LNCaP clone FGC (cell line): ENCODE data around the gene INPP5A.

ENCODE experiments used
- DNase-seq: peaks from one replicate; pipeline ENCODE4 v3.0.0-alpha.2; 2011; ENCODE audit warnings: low read depth
- H3K4me3 ChIP-seq: 2 replicates; pipeline ENCODE4 v1.5.1; 2011; ENCODE audit warnings: mild to moderate bottlenecking, low read depth, low read length, control low read depth
- CTCF ChIP-seq: IDR thresholded peaks from 2 replicates; pipeline ENCODE4 v1.5.1; 2012; ENCODE audit warnings: mild to moderate bottlenecking; ENCODE audit not compliant: control insufficient read depth, insufficient read depth; ENCODE audit errors: extremely low read depth

INPP5A gene

GRCh38 chr10:132756591-132756990 lies 219.0 kb downstream of the INPP5A start:
- no peak for DNase-seq
- TF ChIP-seq CTCF = no peak
- H3K4me3 ChIP-seq = no peak overlapping the region

GRCh38 chr10:132757171-132757570 lies 219.6 kb downstream of the INPP5A start:
- no peak for DNase-seq

GRCh38 chr10:132758865-132759264 lies 221.3 kb downstream of the INPP5A start:
- no peak overlapping the region for H3K4me3 ChIP-seq
- no peak for DNase-seq
- no peak for TF ChIP-seq CTCF

More at GRCh38 chr10:132757171-132757570, 219.6 kb downstream of the INPP5A start:
- H3K4me3 ChIP-seq = no peak overlapping the region
- TF ChIP-seq CTCF = no peak

GRCh38 chr10:132761395-132762060 lies 223.9 kb downstream of the INPP5A start:
- DNase-seq = no peak
- no peak overlapping the region for H3K4me3 ChIP-seq
- no peak for TF ChIP-seq CTCF

GRCh38 chr10:132762267-132762666 lies 224.7 kb downstream of the INPP5A start:
- no peak for TF ChIP-seq CTCF
- no peak overlapping the region for H3K4me3 ChIP-seq
- no peak for DNase-seq

- H3K4me3 ChIP-seq = no peak overlapping the region
- no peak for DNase-seq
- TF ChIP-seq CTCF = no peak
These were observed 226.0 kb downstream of the INPP5A start for GRCh38 chr10:132763545-132763944.

- no peak for DNase-seq
- no peak for TF ChIP-seq CTCF
- no peak overlapping the region for H3K4me3 ChIP-seq
These were observed 226.5 kb downstream of the INPP5A start for GRCh38 chr10:132764108-132764507.
